ENCODE results near the gene TNFRSF13B. TPM values are rescaled to one million over a fixed set of nuclear protein-coding genes. Genes with fewer than 3 reads are reported as not detected.
"Not testable (repeated sequence)": the region's sequence is repeated elsewhere in the genome, so short reads cannot be mapped to it uniquely, and the experiment has no call there.

The TNFRSF13B gene
- total RNA-seq, 1 donor from 2014 or later: not detected

GRCh38 chr17:16968786-16969185 is 3.1 kb downstream of the TNFRSF13B start:
- DNase-seq (ENCODE audit: low spot score): no peak
- ATAC-seq: no peak

GRCh38 chr17:16962804-16963203 is 9.1 kb downstream of the TNFRSF13B start:
- DNase-seq (ENCODE audit: low spot score) (no peak), ATAC-seq (no peak)

- DNase-seq (ENCODE audit: low spot score) (no peak), ATAC-seq (no peak)
Measured at GRCh38 chr17:16961792-16962191, 10.1 kb downstream of the TNFRSF13B start.

- not testable (repeated sequence) for DNase-seq (ENCODE audit: low spot score); ATAC-seq
Measured at GRCh38 chr17:16961022-16961421, 10.9 kb downstream of the TNFRSF13B start.

- not testable (repeated sequence) for DNase-seq (ENCODE audit: low spot score)
- ATAC-seq: peak; percentile 76
Measured at GRCh38 chr17:16955011-16955410, 16.9 kb downstream of the TNFRSF13B start.

GRCh38 chr17:16954521-16954920 is 17.4 kb downstream of the TNFRSF13B start:
- no peak for DNase-seq (ENCODE audit: low spot score)

GRCh38 chr17:16953841-16954240 is 18.1 kb downstream of the TNFRSF13B start:
- no peak for DNase-seq (ENCODE audit: low spot score)
- no peak for ATAC-seq

More at GRCh38 chr17:16954521-16954920, 17.4 kb downstream of the TNFRSF13B start:
- no peak for ATAC-seq

- ATAC-seq: no peak
- DNase-seq (ENCODE audit: low spot score): no peak
Measured at GRCh38 chr17:16953347-16953746, 18.6 kb downstream of the TNFRSF13B start.

GRCh38 chr17:16952401-16952800 is 19.5 kb downstream of the TNFRSF13B start:
- DNase-seq (ENCODE audit: low spot score) (no peak), ATAC-seq (no peak)

GRCh38 chr17:16950488-16950887 is 21.4 kb downstream of the TNFRSF13B start:
- DNase-seq (ENCODE audit: low spot score): no peak

GRCh38 chr17:16948587-16949376 is 23.1 kb downstream of the TNFRSF13B start:
- ATAC-seq: no peak
- peak; percentile 23 for DNase-seq (ENCODE audit: low spot score)

More at GRCh38 chr17:16950488-16950887, 21.4 kb downstream of the TNFRSF13B start:
- no peak for ATAC-seq

GRCh38 chr17:16947470-16947869 is 24.4 kb downstream of the TNFRSF13B start:
- no peak for ATAC-seq
- DNase-seq (ENCODE audit: low spot score): no peak

GRCh38 chr17:16945663-16946218 is 26.2 kb downstream of the TNFRSF13B start:
- DNase-seq (ENCODE audit: low spot score): no peak
- no peak for ATAC-seq

GRCh38 chr17:16945136-16945482 is 26.8 kb downstream of the TNFRSF13B start:
- DNase-seq (ENCODE audit: low spot score): no peak

GRCh38 chr17:16944334-16945135 is 27.4 kb downstream of the TNFRSF13B start:
- DNase-seq (ENCODE audit: low spot score): peak; percentile 37
- ATAC-seq: no peak

More at GRCh38 chr17:16945136-16945482, 26.8 kb downstream of the TNFRSF13B start:
- ATAC-seq: no peak

- peak; percentile 30 for DNase-seq (ENCODE audit: low spot score)
Measured at GRCh38 chr17:16943541-16944333, 28.2 kb downstream of the TNFRSF13B start.

GRCh38 chr17:16943032-16943352 is 28.9 kb downstream of the TNFRSF13B start:
- ATAC-seq: no peak
- DNase-seq (ENCODE audit: low spot score): no peak

More at GRCh38 chr17:16943541-16944333, 28.2 kb downstream of the TNFRSF13B start:
- ATAC-seq: no peak

- peak; percentile 24 for DNase-seq (ENCODE audit: low spot score)
Measured at GRCh38 chr17:16942141-16943031, 29.5 kb downstream of the TNFRSF13B start.

GRCh38 chr17:16941072-16942036 is 30.6 kb downstream of the TNFRSF13B start:
- ATAC-seq (no peak), DNase-seq (ENCODE audit: low spot score) (peak; percentile 35)

More at GRCh38 chr17:16942141-16943031, 29.5 kb downstream of the TNFRSF13B start:
- no peak for ATAC-seq
